Stimulated activated CD4-positive, alpha-beta T cell treated with anti-CD3 and anti-CD28 coated beads, Interleukin-15, amount 100 ng/mL, for 48 hours (primary cell): ENCODE results near the gene SOX2.
"Not testable (repeated sequence)": the region's sequence is repeated elsewhere in the genome, so short reads cannot be mapped to it uniquely, and the experiment has no call there.

Experiments used
- DNase-seq, 2 donors: peaks; one replicate each; pipeline ENCODE4 v3.0.0-alpha.2; 2020; ENCODE audit warnings: low read depth in 2 of 2

Gene SOX2

DNA sequence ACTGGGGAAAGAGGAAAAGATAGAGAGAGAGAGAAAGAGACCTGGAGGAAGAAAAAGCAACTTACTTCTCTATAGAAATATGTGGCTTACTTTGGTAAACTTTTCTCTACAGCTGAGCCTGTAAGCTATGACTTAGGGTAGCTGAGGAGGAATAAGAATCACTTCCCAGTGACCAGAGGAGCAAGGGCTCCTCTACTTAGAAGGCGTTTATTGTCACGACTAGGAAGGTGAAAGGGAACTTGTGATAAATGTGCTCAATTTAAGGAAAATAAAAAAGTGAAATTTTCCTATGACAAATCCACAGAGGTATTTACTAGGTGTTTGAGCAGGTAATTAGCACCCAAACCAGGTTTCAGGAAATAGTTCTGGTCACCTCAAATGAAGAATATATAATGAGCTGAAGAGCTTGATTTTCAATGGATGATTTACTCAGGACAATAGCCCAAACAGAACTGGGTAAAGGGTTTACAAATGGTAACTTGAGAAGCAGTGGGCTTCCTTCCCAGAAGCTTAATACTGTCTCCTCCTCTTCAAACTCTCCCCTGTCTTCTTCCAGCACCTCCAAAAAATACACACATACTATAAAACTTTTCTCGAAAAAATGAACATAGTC, 46.1 kb downstream of the SOX2 start:
- no peak for DNase-seq

- no peak for DNase-seq
Observed at GRCh38 chr3:181761906-181762305, 50.2 kb downstream of the SOX2 start.

DNA sequence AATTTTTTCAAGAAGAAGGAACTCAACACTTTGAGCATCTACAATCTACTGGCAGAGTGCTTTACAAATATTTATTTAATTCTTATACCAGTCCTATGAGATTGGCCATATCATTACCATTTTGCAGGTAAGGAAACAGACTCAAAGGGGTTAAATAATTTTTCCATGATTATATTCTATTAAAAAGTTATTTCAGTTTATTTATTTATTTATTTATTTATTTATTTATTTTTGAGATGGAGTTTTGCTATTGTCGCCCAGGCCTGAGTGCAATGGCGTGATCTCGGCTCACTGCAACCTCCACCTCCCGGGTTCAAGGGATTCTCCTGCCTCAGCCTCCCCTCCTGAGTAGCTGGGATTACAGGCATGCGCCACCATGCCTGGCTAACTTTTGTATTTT, 52.3 kb downstream of the SOX2 start:
- DNase-seq, result not testable (repeated sequence)
